Activated CD4-positive, alpha-beta T cell treated with anti-CD3 and anti-CD28 coated beads, Interleukin-2, amount 50 U/mL, for 4 hours (primary cell): Measurements from ENCODE around the gene EFNA1.
"Not testable (repeated sequence)": the region's sequence is repeated elsewhere in the genome, so short reads cannot be mapped to it uniquely, and the experiment has no call there.

Experiments used
- DNase-seq, 2 experiments: peaks; one replicate each; pipeline ENCODE4 v3.0.0-alpha.2; 2020

EFNA1 gene

GRCh38 chr1:155162631-155163030 lies 35.0 kb downstream of the EFNA1 start:
- not testable (repeated sequence) for DNase-seq

GRCh38 chr1:155163785-155164184 lies 36.1 kb downstream of the EFNA1 start:
- not testable (repeated sequence) for DNase-seq

- DNase-seq = not testable (repeated sequence)
Measured at GRCh38 chr1:155164625-155165024, 36.9 kb downstream of the EFNA1 start.

- DNase-seq = no peak
Measured at GRCh38 chr1:155166051-155166470, 38.4 kb downstream of the EFNA1 start.

GRCh38 chr1:155166471-155167165 lies 38.9 kb downstream of the EFNA1 start:
- no peak for DNase-seq

- DNase-seq = peak; percentile 82
Measured at GRCh38 chr1:155167166-155168104, 39.8 kb downstream of the EFNA1 start.

GRCh38 chr1:155168105-155168445 lies 40.4 kb downstream of the EFNA1 start:
- not testable (repeated sequence) for DNase-seq

- no peak for DNase-seq
Measured at GRCh38 chr1:155168456-155169210, 41.0 kb downstream of the EFNA1 start.

- no peak for DNase-seq
Measured at GRCh38 chr1:155169541-155169940, 41.9 kb downstream of the EFNA1 start.

- no peak for DNase-seq
Measured at GRCh38 chr1:155170101-155170785, 42.6 kb downstream of the EFNA1 start.

- no peak for DNase-seq
Measured at GRCh38 chr1:155170806-155171205, 43.1 kb downstream of the EFNA1 start.

- peak; percentile 39 to 44 for DNase-seq
Measured at GRCh38 chr1:155171836-155172731, 44.4 kb downstream of the EFNA1 start.

GRCh38 chr1:155172732-155173477 lies 45.2 kb downstream of the EFNA1 start, which contains the start of gene KRTCAP2:
Gene KRTCAP2 (minus strand): TSS chr1:155173304. CDS start chr1:155173224, 80 bp downstream.
- DNase-seq = peak; percentile 91 to 92

GRCh38 chr1:155173478-155174323 lies 46.0 kb downstream of the EFNA1 start, which contains the start of gene TRIM46:
Gene TRIM46 (plus strand): TSS chr1:155173849. CDS start chr1:155173967, 118 bp downstream.
- DNase-seq = peak; percentile 63 to 72

- peak; percentile 38 to 45 for DNase-seq
Measured at GRCh38 chr1:155174324-155175280, 46.9 kb downstream of the EFNA1 start.

GRCh38 chr1:155175281-155175926 lies 47.7 kb downstream of the EFNA1 start:
- no peak for DNase-seq

GRCh38 chr1:155175927-155176371 lies 48.3 kb downstream of the EFNA1 start:
- DNase-seq = no peak
